EL (cell line): Measurements from ENCODE around the gene CXorf38.
A peak's percentile ranks its signal among the peaks of the same experiment; 100 is the strongest.

Experiments
- DNase-seq: peaks from one replicate; pipeline ENCODE4 v3.0.0-alpha.2; 2016

CXorf38 gene, protein sequence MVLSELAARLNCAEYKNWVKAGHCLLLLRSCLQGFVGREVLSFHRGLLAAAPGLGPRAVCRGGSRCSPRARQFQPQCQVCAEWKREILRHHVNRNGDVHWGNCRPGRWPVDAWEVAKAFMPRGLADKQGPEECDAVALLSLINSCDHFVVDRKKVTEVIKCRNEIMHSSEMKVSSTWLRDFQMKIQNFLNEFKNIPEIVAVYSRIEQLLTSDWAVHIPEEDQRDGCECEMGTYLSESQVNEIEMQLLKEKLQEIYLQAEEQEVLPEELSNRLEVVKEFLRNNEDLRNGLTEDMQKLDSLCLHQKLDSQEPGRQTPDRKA

GRCh38 chrX:40647307-40648197 lies at the start of gene CXorf38:
Gene CXorf38 (minus strand): TSS chrX:40647561. CDS start chrX:40647520, 41 bp downstream.
- peak; percentile 84 for DNase-seq

DNA sequence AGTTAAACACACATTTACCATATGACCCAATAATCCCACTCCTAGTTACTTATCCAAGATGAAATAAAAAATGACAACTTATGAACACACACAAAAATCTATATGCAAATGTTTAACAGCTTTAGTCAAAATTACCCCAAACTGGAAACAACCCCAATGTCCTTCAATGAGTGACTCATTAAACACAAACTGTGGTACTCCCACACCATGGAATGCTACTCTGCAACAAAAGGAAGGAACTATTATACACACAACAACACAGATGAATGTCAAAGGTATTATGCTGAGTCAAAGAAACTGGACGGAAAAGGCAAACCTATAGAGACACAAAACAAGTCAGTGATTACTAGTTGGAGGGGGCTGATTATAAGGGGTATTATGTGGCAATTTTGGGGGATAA lies 47.4 kb upstream of the CXorf38 start:
- peak; percentile 1 for DNase-seq

GRCh38 chrX:40688929-40689328 lies 41.6 kb upstream of the CXorf38 start:
- DNase-seq = no peak

DNA sequence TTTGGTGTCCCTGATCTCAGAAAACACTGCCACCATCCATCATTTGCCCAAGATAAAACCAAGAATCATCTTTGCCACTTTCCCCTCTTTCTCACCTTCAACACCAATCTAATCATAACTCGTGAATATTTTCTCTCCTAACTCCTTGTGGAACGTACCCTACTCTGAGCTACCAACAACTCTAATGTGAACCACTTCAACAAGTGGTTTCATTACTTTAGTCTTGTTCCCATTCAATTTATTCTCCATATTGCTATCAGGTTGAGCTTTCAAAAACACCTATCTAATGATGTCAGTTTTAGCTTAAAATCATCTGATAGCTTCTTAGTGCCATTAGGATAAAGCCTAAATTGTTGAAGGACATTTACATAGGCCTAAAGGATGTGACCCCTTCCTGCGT lies 39.8 kb upstream of the CXorf38 start:
- DNase-seq = no peak

GRCh38 chrX:40685362-40685918 lies 38.1 kb upstream of the CXorf38 start:
- DNase-seq = no peak

DNA sequence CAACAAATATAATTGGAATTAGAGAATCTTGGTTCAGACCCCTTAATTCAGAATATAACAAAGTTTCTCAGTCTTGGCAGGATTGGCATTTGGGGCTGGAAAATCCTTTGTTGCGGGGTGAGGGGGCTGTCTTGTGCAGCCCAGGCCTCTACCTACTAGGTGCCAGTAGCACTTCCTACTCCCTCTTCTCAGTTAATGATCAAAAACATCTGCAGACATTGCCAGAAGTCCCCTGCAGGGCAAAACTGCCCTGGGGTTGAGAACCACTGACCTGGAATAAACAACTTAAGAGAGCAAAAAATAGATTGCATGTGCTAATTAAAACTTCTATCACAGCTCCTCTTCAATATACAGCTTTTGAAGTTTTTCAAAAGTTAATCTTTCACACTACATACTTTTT lies 36.7 kb upstream of the CXorf38 start:
- DNase-seq = no peak

DNA sequence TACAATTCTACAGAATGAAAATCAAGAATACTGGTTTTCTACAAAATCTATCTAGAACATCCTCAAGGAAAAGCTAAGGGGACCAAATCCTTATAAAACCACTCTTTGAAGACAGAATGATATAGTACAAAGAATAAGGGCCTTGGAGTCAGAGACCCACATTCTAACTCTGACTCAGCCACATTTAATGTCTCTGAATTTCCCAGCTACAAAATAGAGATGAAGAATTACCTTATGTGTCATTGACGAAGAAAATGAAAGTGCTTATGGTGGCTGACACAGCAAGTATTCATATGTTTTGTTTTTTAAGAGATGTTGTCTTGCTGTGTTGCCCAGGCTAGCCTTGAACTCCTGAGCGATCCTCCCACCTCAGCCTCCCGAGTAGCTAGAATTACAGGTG lies 35.9 kb upstream of the CXorf38 start:
- DNase-seq = no peak

DNA sequence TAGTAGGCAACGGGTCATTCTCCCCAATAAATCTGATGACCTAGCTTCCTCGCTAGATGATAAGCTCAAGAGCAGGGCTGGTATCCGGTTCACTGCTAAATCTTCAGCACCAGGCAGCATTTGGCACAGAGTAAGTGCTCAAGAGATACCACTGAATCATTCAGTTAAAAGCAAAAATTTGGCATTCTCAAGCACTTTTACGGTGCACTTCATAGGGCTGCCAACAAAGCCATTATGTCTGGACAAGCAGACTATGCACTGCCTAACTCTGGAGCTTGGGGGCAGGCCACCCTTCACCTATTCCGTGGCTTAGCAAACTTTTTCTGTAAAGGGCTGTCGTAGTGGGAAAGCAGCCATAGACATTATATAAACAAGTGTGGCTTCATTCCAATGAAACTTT lies 23.8 kb upstream of the CXorf38 start:
- no peak for DNase-seq

- peak; percentile 23 for DNase-seq
Measured at GRCh38 chrX:40663880-40664630, 16.7 kb upstream of the CXorf38 start.

GRCh38 chrX:40663078-40663740 lies 15.8 kb upstream of the CXorf38 start:
- no peak for DNase-seq

DNA sequence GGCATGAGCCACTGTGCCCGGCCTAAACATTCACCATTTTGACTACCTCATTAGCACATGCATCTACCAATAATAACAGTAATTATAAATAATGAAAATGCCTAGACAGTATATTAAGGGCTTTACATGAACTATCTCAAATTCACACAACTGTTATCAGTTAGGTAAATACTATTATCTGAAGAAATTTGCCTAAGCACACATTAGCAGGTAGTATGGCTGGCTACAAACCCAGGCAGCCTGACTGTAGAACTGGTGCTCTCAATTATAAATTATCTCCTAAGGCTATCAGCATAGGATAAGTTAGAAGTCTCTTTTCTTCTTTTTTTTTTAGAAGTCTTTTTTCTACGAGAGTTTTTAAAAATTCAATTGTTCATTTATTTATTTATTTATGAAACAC lies 14.1 kb upstream of the CXorf38 start:
- no peak for DNase-seq

DNA sequence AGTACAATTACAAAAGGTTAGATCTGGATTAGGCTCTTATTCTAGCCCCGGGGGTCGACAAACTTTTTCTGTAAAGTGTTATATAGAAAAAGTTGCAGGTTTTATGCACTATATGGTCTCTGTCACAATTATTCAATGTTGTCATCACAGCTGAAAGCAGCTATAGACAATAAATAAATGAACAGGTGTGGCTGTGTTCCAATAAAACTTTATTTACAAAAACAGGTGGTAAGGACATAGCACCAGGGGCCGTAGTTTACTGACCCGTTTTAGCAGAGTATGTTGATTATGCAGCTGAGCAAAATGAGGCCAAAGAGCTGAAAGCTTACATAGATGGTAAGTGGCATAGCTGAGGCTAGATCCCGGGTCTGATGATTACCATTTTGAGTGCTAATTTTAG lies 13.0 kb upstream of the CXorf38 start:
- DNase-seq = no peak

GRCh38 chrX:40653535-40653934 lies 6.2 kb upstream of the CXorf38 start:
- no peak for DNase-seq

- DNase-seq = no peak
Measured at GRCh38 chrX:40652664-40653063, 5.3 kb upstream of the CXorf38 start.

DNA sequence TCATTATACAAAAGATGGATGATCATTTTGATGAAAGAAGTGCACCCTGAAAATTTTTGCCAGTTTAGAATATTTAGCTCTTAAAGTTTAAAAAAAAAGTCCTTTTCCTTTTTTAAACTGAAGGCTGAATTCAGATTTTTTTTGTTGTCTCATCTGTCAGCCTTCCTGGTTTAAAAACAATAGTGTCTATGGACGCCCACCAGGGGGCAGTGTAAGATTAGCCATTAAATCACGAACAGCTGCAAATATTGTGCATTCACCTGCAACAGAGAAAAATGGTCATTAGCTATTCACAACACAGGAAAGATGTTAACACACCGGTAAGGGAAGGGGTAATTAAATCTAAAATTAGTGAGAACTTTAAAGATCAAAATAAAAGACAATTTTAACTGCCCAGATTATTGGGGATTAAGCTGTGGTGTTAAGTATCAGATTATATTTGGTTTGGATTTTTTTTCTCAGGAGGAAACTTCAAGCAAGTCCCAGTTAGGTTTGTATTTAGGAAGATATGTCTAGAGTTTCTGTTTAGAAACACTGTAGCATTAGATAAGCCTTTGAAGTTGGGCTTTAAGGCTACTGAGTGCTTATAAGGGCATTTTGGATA lies 4.4 kb upstream of the CXorf38 start:
- peak; percentile 47 for DNase-seq

- peak; percentile 33 for DNase-seq
Measured at GRCh38 chrX:40646489-40647306, 663 bp downstream of the CXorf38 start.

- peak; percentile 70 for DNase-seq
Measured at GRCh38 chrX:40644821-40645358, 2.5 kb downstream of the CXorf38 start.

GRCh38 chrX:40644176-40644575 lies 3.2 kb downstream of the CXorf38 start:
- DNase-seq = peak; percentile 22

DNA sequence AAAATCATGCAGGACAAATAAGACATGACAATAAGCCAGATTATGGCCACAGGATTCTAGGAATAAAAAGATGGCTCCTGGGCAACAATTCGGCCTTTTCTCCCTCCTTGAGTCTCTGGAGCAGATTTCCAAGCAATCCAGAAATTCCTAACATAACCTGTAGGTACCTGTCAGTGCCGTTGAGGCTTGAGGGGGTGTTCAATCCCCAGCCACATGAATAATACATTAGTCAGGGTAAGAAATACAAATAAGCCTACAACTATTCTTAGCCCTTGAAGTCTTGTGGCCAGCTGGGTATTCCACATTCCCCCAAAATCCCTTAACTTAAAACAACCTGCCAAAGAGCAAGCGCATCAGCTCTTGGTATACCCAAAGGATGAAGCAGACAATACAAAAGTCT lies 9.7 kb downstream of the CXorf38 start:
- no peak for DNase-seq

- no peak for DNase-seq
Measured at GRCh38 chrX:40632199-40632598, 15.2 kb downstream of the CXorf38 start.

GRCh38 chrX:40628506-40628905 lies 18.9 kb downstream of the CXorf38 start:
- no peak for DNase-seq
